ENCODE measurements around the gene OR6X1.
"Not testable (repeated sequence)": the region's sequence is repeated elsewhere in the genome, so short reads cannot be mapped to it uniquely, and the experiment has no call there.

OR6X1 gene

DNA sequence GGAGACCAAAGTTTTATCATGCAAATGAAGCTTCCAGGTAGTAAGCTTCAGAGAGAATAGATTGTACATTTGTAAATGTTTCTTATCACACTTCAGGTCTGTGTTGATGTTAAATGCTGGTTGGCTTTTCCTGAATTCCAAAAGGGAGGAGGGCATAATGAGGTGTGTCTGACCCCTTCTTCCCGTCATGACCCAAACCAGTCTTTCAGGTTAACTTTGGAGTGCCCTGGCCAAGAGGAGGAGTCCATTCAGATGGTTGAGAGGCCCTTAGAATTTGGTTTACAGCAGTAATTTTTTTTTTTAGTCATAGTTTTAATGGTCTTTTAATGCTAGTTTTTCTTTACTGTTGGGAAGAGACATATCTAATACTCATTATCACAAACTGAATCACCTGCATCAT, 2.5 kb downstream of the OR6X1 start:
- Histone ChIP-seq H3F3A (ENCODE audit: insufficient read depth, low read length) (no peaks in the 10 kb centered on the region), H3K4me3 (ENCODE audit: low read depth, low read length, poor library complexity, severe bottlenecking) (no peak overlapping the region), H3K36me3 (ENCODE audit: insufficient read depth, low read length) (no peaks in the 10 kb centered on the region), H3K4me2 (ENCODE audit: low read length) (no peak overlapping the region), H2AFZ (ENCODE audit: low read length) (no peak overlapping the region), H3K4me1 (ENCODE audit: insufficient read depth, low read length, severe bottlenecking) (no peaks in the 10 kb centered on the region), H3K9me2 (ENCODE audit: low read depth, low read length) (no peaks in the 10 kb centered on the region), H4K20me1 (ENCODE audit: insufficient read depth, low read length) (no peaks in the 10 kb centered on the region), H3K9ac (ENCODE audit: low read length) (no peak overlapping the region), H3K79me2 (ENCODE audit: insufficient read depth, low read length) (no peaks in the 10 kb centered on the region), H3K27ac (ENCODE audit: low read depth, low read length, poor library complexity, severe bottlenecking) (no peak overlapping the region), H3K9me3 (ENCODE audit: low read length) (no peaks in the 10 kb centered on the region), H3K27me3 (ENCODE audit: insufficient read depth, low read length) (no peaks in the 10 kb centered on the region)
- TF ChIP-seq EZH2 (IDR thresholded peaks at IDR 0.05; ENCODE audit: borderline replicate concordance, low read length) (no peak), CTCF (IDR thresholded peaks at IDR 0.05; ENCODE audit: low read length) (no peak)

DNA sequence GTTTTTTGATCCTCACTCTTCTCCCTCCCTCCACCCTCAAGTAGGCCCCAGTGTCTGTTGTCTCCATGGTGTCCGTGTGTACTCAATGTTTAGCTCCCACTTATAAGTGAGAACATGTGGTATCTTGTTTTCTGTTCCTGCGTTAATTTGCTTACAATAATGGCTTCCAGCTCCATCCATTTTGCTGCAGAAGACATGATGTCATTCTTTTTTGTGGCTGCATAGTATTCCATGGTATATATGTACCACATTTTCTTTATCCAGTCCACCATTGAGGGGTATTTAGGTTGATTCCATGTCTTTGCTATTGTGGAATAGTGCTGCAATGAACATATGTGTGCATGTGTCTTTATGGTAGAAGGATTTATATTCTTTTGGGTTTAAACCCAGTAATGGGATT, 6.0 kb downstream of the OR6X1 start:
- not testable (repeated sequence) for H3K27me3 ChIP-seq (ENCODE audit: insufficient read depth, low read length); H3F3A ChIP-seq (ENCODE audit: insufficient read depth, low read length); H2AFZ ChIP-seq (ENCODE audit: low read length); H3K36me3 ChIP-seq (ENCODE audit: insufficient read depth, low read length); H3K9me3 ChIP-seq (ENCODE audit: low read length); H3K4me2 ChIP-seq (ENCODE audit: low read length); H3K9ac ChIP-seq (ENCODE audit: low read length); H3K4me3 ChIP-seq (ENCODE audit: low read depth, low read length, poor library complexity, severe bottlenecking); H3K4me1 ChIP-seq (ENCODE audit: insufficient read depth, low read length, severe bottlenecking); H3K79me2 ChIP-seq (ENCODE audit: insufficient read depth, low read length); H3K9me2 ChIP-seq (ENCODE audit: low read depth, low read length); H4K20me1 ChIP-seq (ENCODE audit: insufficient read depth, low read length); H3K27ac ChIP-seq (ENCODE audit: low read depth, low read length, poor library complexity, severe bottlenecking)

DNA sequence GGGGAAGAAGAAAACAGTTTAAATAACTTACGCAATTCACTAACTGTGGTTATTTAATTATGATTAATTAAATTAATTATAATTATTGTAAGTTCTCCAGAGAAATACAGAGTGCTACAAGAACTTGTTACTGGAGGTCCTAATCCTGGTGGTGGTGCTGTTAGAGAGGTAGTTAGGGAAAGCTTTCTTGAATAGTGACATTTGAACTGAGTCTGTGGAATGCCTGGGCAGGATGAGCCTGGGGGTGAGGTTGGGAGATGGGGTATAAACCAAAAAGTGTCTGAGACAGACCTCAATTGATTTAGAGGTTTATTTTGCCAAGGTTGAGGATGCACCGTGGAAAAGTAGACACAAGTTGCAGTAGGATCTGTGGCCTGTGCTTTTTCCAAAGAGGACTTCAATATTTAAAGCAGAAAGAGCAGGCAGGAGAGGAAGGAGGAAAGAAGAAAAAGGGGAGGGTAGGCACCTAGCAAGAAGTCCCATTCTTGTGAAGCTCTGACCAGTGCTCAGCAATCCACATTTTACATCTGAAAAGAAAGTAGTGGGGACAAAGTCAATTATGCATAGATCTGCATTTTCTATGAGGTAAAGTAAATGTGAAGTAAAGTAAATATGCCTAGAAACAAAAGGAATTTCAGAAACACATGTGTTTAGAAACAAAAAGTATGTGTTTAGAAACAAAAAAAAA, 8.4 kb downstream of the OR6X1 start:
- H4K20me1 ChIP-seq (ENCODE audit: insufficient read depth, low read length), result no peaks in the 10 kb centered on the region
- no peak overlapping the region for H3K4me2 ChIP-seq (ENCODE audit: low read length)
- no peaks in the 10 kb centered on the region for H3K9me3 ChIP-seq (ENCODE audit: low read length)
- TF ChIP-seq EZH2 (IDR thresholded peaks at IDR 0.05; ENCODE audit: borderline replicate concordance, low read length) (no peak), CTCF (IDR thresholded peaks at IDR 0.05; ENCODE audit: low read length) (no peak)
- peaks cover 7% of the 10 kb centered on the region for H3K4me1 ChIP-seq (ENCODE audit: insufficient read depth, low read length, severe bottlenecking)
- H3F3A ChIP-seq (ENCODE audit: insufficient read depth, low read length), result no peaks in the 10 kb centered on the region
- H3K4me3 ChIP-seq (ENCODE audit: low read depth, low read length, poor library complexity, severe bottlenecking), result no peak overlapping the region
- H3K9me2 ChIP-seq (ENCODE audit: low read depth, low read length), result no peaks in the 10 kb centered on the region
- H3K36me3 ChIP-seq (ENCODE audit: insufficient read depth, low read length), result no peaks in the 10 kb centered on the region
- no peak overlapping the region for H3K9ac ChIP-seq (ENCODE audit: low read length)
- no peak overlapping the region for H2AFZ ChIP-seq (ENCODE audit: low read length)
- peaks cover 1% of the 10 kb centered on the region; the same call in 1 of the 2 replicates for H3K79me2 ChIP-seq (ENCODE audit: insufficient read depth, low read length)
- no peak overlapping the region for H3K27ac ChIP-seq (ENCODE audit: low read depth, low read length, poor library complexity, severe bottlenecking)
- no peaks in the 10 kb centered on the region for H3K27me3 ChIP-seq (ENCODE audit: insufficient read depth, low read length)

GRCh38 chr11:123742724-123743120, 11.6 kb downstream of the OR6X1 start:
- H3K4me3 ChIP-seq (ENCODE audit: low read depth, low read length, poor library complexity, severe bottlenecking), result no peak overlapping the region
- H3K27me3 ChIP-seq (ENCODE audit: insufficient read depth, low read length), result no peaks in the 10 kb centered on the region
- no peak overlapping the region for H3K9ac ChIP-seq (ENCODE audit: low read length)
- H3K79me2 ChIP-seq (ENCODE audit: insufficient read depth, low read length), result peaks cover 8% of the 10 kb centered on the region; the same call in 1 of the 2 replicates
- H4K20me1 ChIP-seq (ENCODE audit: insufficient read depth, low read length), result no peaks in the 10 kb centered on the region
- no peaks in the 10 kb centered on the region for H3K9me3 ChIP-seq (ENCODE audit: low read length)
- peaks cover 21% of the 10 kb centered on the region for H3K36me3 ChIP-seq (ENCODE audit: insufficient read depth, low read length)
- H3K27ac ChIP-seq (ENCODE audit: low read depth, low read length, poor library complexity, severe bottlenecking), result no peak overlapping the region
- peaks cover 20% of the 10 kb centered on the region for H3K4me1 ChIP-seq (ENCODE audit: insufficient read depth, low read length, severe bottlenecking)
- no peak overlapping the region for H3K4me2 ChIP-seq (ENCODE audit: low read length)
- TF ChIP-seq CTCF (IDR thresholded peaks at IDR 0.05; ENCODE audit: low read length) (no peak), EZH2 (IDR thresholded peaks at IDR 0.05; ENCODE audit: borderline replicate concordance, low read length) (no peak)
- H3F3A ChIP-seq (ENCODE audit: insufficient read depth, low read length), result no peaks in the 10 kb centered on the region
- H2AFZ ChIP-seq (ENCODE audit: low read length), result no peak overlapping the region
- H3K9me2 ChIP-seq (ENCODE audit: low read depth, low read length), result no peaks in the 10 kb centered on the region

Measured in OCI-LY1 (cell line).